WTC11 (cell line): Measurements from ENCODE around the gene MEX3C. TPM values are rescaled to one million over a fixed set of nuclear protein-coding genes. Genes with fewer than 3 reads are reported as not detected.

Experiments
- ATAC-seq: fragments of 200-7000 bp; cut with Tn5 transposase; 2 replicates; pipeline ENCODE4 v1.10.0; 2021; ENCODE audit warnings: mild to moderate bottlenecking, moderate library complexity
- CTCF ChIA-PET: fragments of 300-600 bp; sonication (Branson Sonifier 250); formaldehyde crosslinking; loops from one replicate; lab custom pipeline; 2021; ENCODE audit warnings: antibody characterized with exemption; lab: Charles Lee
- POLR2A ChIA-PET: fragments of 350-600 bp; sonication (Branson Sonifier 250); formaldehyde crosslinking; loops from one replicate; lab custom pipeline; 2021; ENCODE audit warnings: antibody characterized with exemption; lab: Charles Lee
- DNase-seq: peaks from one replicate; pipeline ENCODE4 v3.0.0; 2021; ENCODE audit warnings: low spot score
- H3K27ac Mint-ChIP-seq: 2 replicates; pipeline ENCODE4 v1.8.0; 2021; ENCODE audit warnings: mixed read lengths
- H3K27me3 Mint-ChIP-seq: 2 replicates; pipeline ENCODE4 v1.8.0; 2021; ENCODE audit warnings: low read depth, mild to moderate bottlenecking, moderate library complexity, mixed read lengths
- H3K36me3 Mint-ChIP-seq: 2 replicates; pipeline ENCODE4 v1.8.0; 2021; ENCODE audit warnings: mixed read lengths
- H3K4me1 Mint-ChIP-seq: 2 replicates; pipeline ENCODE4 v1.8.0; 2022; ENCODE audit warnings: mixed read lengths
- H3K4me3 Mint-ChIP-seq: 2 replicates; pipeline ENCODE4 v1.8.0; 2021; ENCODE audit warnings: mild to moderate bottlenecking, moderate library complexity, mixed read lengths
- H3K9me3 Mint-ChIP-seq: 2 replicates; pipeline ENCODE4 v1.8.0; 2021; ENCODE audit warnings: mixed read lengths
- CDX4 ChIP-seq: fragments of 250-450 bp; sonication (Bioruptor Pico); IDR thresholded peaks from 2 replicates; pipeline ENCODE4 v1.9.0; 2021; ENCODE audit warnings: moderate library complexity, mild to moderate bottlenecking, inconsistent platforms, borderline replicate concordance
- ETV6 ChIP-seq: sonication (generic); formaldehyde crosslinking; IDR thresholded peaks from 2 replicates; pipeline ENCODE4 v1.8.1; 2022; ENCODE audit warnings: mild to moderate bottlenecking, missing genetic modification reagents
- FOXP1 ChIP-seq: sonication (generic); formaldehyde crosslinking; IDR thresholded peaks from 2 replicates; pipeline ENCODE4 v1.8.0; 2022; ENCODE audit warnings: missing genetic modification reagents, mild to moderate bottlenecking, moderate library complexity, borderline replicate concordance
- HMGA2 ChIP-seq: fragments of 250-450 bp; sonication (Bioruptor Pico); IDR thresholded peaks from 2 replicates; pipeline ENCODE4 v1.4.0; 2021; ENCODE audit warnings: mild to moderate bottlenecking, moderate library complexity
- JAZF1 ChIP-seq: fragments of 250-450 bp; sonication (Bioruptor Pico); IDR thresholded peaks from 2 replicates; pipeline ENCODE4 v1.9.0; 2021; ENCODE audit warnings: moderate library complexity, mild to moderate bottlenecking, inconsistent platforms
- NFYB ChIP-seq: sonication (generic); formaldehyde crosslinking; conservative IDR thresholded peaks from 2 replicates; pipeline ENCODE4 v1.8.0; 2022; ENCODE audit warnings: low read depth, missing genetic modification reagents
- NR1H2 ChIP-seq: sonication (generic); formaldehyde crosslinking; IDR thresholded peaks from 2 replicates; pipeline ENCODE4 v1.9.0; 2021; ENCODE audit warnings: mild to moderate bottlenecking, moderate library complexity, missing genetic modification reagents
- OVOL2 ChIP-seq: fragments of 250-450 bp; sonication (Bioruptor Pico); IDR thresholded peaks from 2 replicates; pipeline ENCODE4 v1.9.0; 2021; ENCODE audit warnings: mild to moderate bottlenecking, borderline replicate concordance
- PRDM15 ChIP-seq: sonication (generic); formaldehyde crosslinking; IDR thresholded peaks from 2 replicates; pipeline ENCODE4 v1.8.0; 2022; ENCODE audit warnings: missing genetic modification reagents
- PRRX2 ChIP-seq: fragments of 250-450 bp; sonication (Bioruptor Pico); IDR thresholded peaks from 2 replicates; pipeline ENCODE4 v1.8.0; 2021; ENCODE audit warnings: mild to moderate bottlenecking
- RORB ChIP-seq: fragments of 250-450 bp; sonication (Bioruptor Pico); IDR thresholded peaks from 2 replicates; pipeline ENCODE4 v1.9.0; 2021; ENCODE audit warnings: mild to moderate bottlenecking
- SOX15 ChIP-seq: fragments of 250-450 bp; sonication (Bioruptor Pico); IDR thresholded peaks from 2 replicates; pipeline ENCODE4 v1.9.0; 2021; ENCODE audit warnings: mild to moderate bottlenecking
- TP53 ChIP-seq: sonication (generic); formaldehyde crosslinking; IDR thresholded peaks from 2 replicates; pipeline ENCODE4 v1.8.1; 2023; ENCODE audit warnings: mild to moderate bottlenecking, missing genetic modification reagents
- ZMAT4 ChIP-seq: fragments of 250-450 bp; sonication (Bioruptor Pico); IDR thresholded peaks from 2 replicates; pipeline ENCODE4 v1.9.0; 2021; ENCODE audit warnings: mild to moderate bottlenecking
- ZNF219 ChIP-seq: sonication (generic); formaldehyde crosslinking; IDR thresholded peaks from 2 replicates; pipeline ENCODE4 v1.8.0; 2023; ENCODE audit warnings: missing genetic modification reagents, mild to moderate bottlenecking, borderline replicate concordance
- ZNF396 ChIP-seq: fragments of 250-450 bp; sonication (Bioruptor Pico); IDR thresholded peaks from 2 replicates; pipeline ENCODE4 v1.8.0; 2021; ENCODE audit warnings: mild to moderate bottlenecking, moderate library complexity, borderline replicate concordance
- ZNF416 ChIP-seq: fragments of 250-450 bp; sonication (Bioruptor Pico); IDR thresholded peaks from 2 replicates; pipeline ENCODE4 v1.9.0; 2021; ENCODE audit warnings: mild to moderate bottlenecking, inconsistent platforms
- ZNF532 ChIP-seq: fragments of 250-450 bp; sonication (Bioruptor Pico); IDR thresholded peaks from 2 replicates; pipeline ENCODE4 v1.9.0; 2021; ENCODE audit warnings: mild to moderate bottlenecking, borderline replicate concordance
- total RNA-seq: library from RNA; stranded (reverse); gene quantifications from 3 replicates; pipeline ENCODE4 v1.2.3, GENCODE V29; 2021
- TF ChIP-seq, protein P1 (sequence below): sonication (generic); formaldehyde crosslinking; conservative IDR thresholded peaks from 2 replicates; pipeline ENCODE4 v1.8.1; 2023; ENCODE audit warnings: mild to moderate bottlenecking, low read depth, missing genetic modification reagents, moderate library complexity
- TF ChIP-seq, protein P2 (sequence below): sonication (generic); formaldehyde crosslinking; IDR thresholded peaks from 2 replicates; pipeline ENCODE4 v1.8.1; 2022; ENCODE audit warnings: mild to moderate bottlenecking, missing genetic modification reagents, moderate library complexity, borderline replicate concordance

MEX3C gene
- total RNA-seq, 1 experiment from 2014 or later = 79.4 TPM

GRCh38 chr18:51192026-51192425 lies 5.5 kb downstream of the MEX3C start:
- Mint-ChIP-seq H3K9me3 (no peaks in the 10 kb centered on the region), H3K4me1 (peaks cover 71% of the 10 kb centered on the region), H3K36me3 (peaks cover 11% of the 10 kb centered on the region), H3K27me3 (no peaks in the 10 kb centered on the region), H3K27ac (no peak overlapping the region; the same call in 1 of the 2 replicates), H3K4me3 (peak overlapping the region; percentile 35)
- POLR2A ChIA-PET = no interaction called here
- DNase-seq (no peak), ATAC-seq (no peak)
- CTCF ChIA-PET = no interaction called here
- TF ChIP-seq NFYB = no peak
- no peak for TF ChIP-seq ZMAT4 (CRISPR knock-in tag)
- no peak for TF ChIP-seq ZNF532 (CRISPR knock-in tag)
- no peak for TF ChIP-seq ETV6 (CRISPR knock-in tag)
- TF ChIP-seq JAZF1 (CRISPR knock-in tag) = no peak

- TF ChIP-seq FOXP1 (no peak), SOX15 (CRISPR knock-in tag) (no peak)
- TF ChIP-seq, protein P1, sequence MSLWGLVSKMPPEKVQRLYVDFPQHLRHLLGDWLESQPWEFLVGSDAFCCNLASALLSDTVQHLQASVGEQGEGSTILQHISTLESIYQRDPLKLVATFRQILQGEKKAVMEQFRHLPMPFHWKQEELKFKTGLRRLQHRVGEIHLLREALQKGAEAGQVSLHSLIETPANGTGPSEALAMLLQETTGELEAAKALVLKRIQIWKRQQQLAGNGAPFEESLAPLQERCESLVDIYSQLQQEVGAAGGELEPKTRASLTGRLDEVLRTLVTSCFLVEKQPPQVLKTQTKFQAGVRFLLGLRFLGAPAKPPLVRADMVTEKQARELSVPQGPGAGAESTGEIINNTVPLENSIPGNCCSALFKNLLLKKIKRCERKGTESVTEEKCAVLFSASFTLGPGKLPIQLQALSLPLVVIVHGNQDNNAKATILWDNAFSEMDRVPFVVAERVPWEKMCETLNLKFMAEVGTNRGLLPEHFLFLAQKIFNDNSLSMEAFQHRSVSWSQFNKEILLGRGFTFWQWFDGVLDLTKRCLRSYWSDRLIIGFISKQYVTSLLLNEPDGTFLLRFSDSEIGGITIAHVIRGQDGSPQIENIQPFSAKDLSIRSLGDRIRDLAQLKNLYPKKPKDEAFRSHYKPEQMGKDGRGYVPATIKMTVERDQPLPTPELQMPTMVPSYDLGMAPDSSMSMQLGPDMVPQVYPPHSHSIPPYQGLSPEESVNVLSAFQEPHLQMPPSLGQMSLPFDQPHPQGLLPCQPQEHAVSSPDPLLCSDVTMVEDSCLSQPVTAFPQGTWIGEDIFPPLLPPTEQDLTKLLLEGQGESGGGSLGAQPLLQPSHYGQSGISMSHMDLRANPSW (CRISPR knock-in tag) = no peak
- TF ChIP-seq, protein P2, sequence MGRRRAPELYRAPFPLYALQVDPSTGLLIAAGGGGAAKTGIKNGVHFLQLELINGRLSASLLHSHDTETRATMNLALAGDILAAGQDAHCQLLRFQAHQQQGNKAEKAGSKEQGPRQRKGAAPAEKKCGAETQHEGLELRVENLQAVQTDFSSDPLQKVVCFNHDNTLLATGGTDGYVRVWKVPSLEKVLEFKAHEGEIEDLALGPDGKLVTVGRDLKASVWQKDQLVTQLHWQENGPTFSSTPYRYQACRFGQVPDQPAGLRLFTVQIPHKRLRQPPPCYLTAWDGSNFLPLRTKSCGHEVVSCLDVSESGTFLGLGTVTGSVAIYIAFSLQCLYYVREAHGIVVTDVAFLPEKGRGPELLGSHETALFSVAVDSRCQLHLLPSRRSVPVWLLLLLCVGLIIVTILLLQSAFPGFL = no peak
- Mint-ChIP-seq H3K4me3 (no peak overlapping the region), H3K27me3 (no peaks in the 10 kb centered on the region), H3K36me3 (peaks cover 13% of the 10 kb centered on the region), H3K9me3 (no peaks in the 10 kb centered on the region), H3K27ac (no peak overlapping the region), H3K4me1 (peaks cover 79% of the 10 kb centered on the region)
- ATAC-seq = no peak
- POLR2A ChIA-PET = no interaction called here
- DNase-seq = no peak
- CTCF ChIA-PET = no interaction called here
These were observed 6.3 kb downstream of the MEX3C start for GRCh38 chr18:51191128-51191717.

- H3K4me1 Mint-ChIP-seq = peaks cover 80% of the 10 kb centered on the region
- H3K27ac Mint-ChIP-seq = peak overlapping the region; percentile 55; the same call in 1 of the 2 replicates
- H3K9me3 Mint-ChIP-seq = no peaks in the 10 kb centered on the region
- H3K4me3 Mint-ChIP-seq = peak overlapping the region; percentile 15; the same call in 1 of the 2 replicates
- H3K27me3 Mint-ChIP-seq = no peaks in the 10 kb centered on the region
- peaks cover 14% of the 10 kb centered on the region for H3K36me3 Mint-ChIP-seq
- CTCF ChIA-PET = no interaction called here
- DNase-seq (no peak), ATAC-seq (no peak)
- POLR2A ChIA-PET = no interaction called here
- TF ChIP-seq PRDM15 (no peak), FOXP1 (no peak), RORB (no peak), NR1H2 (no peak), CDX4 (no peak), HMGA2 (CRISPR knock-in tag) (no peak), ZNF416 (CRISPR knock-in tag) (no peak), PRRX2 (CRISPR knock-in tag) (no peak), ZNF219 (CRISPR knock-in tag) (no peak), ZNF396 (CRISPR knock-in tag) (no peak), SOX15 (CRISPR knock-in tag) (no peak), OVOL2 (CRISPR knock-in tag) (no peak), TP53 (no peak)
These were observed 7.5 kb downstream of the MEX3C start for GRCh38 chr18:51190000-51190399.
